ENCODE results near the gene PIF1.

PIF1 gene, protein sequence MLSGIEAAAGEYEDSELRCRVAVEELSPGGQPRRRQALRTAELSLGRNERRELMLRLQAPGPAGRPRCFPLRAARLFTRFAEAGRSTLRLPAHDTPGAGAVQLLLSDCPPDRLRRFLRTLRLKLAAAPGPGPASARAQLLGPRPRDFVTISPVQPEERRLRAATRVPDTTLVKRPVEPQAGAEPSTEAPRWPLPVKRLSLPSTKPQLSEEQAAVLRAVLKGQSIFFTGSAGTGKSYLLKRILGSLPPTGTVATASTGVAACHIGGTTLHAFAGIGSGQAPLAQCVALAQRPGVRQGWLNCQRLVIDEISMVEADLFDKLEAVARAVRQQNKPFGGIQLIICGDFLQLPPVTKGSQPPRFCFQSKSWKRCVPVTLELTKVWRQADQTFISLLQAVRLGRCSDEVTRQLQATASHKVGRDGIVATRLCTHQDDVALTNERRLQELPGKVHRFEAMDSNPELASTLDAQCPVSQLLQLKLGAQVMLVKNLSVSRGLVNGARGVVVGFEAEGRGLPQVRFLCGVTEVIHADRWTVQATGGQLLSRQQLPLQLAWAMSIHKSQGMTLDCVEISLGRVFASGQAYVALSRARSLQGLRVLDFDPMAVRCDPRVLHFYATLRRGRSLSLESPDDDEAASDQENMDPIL

DNA sequence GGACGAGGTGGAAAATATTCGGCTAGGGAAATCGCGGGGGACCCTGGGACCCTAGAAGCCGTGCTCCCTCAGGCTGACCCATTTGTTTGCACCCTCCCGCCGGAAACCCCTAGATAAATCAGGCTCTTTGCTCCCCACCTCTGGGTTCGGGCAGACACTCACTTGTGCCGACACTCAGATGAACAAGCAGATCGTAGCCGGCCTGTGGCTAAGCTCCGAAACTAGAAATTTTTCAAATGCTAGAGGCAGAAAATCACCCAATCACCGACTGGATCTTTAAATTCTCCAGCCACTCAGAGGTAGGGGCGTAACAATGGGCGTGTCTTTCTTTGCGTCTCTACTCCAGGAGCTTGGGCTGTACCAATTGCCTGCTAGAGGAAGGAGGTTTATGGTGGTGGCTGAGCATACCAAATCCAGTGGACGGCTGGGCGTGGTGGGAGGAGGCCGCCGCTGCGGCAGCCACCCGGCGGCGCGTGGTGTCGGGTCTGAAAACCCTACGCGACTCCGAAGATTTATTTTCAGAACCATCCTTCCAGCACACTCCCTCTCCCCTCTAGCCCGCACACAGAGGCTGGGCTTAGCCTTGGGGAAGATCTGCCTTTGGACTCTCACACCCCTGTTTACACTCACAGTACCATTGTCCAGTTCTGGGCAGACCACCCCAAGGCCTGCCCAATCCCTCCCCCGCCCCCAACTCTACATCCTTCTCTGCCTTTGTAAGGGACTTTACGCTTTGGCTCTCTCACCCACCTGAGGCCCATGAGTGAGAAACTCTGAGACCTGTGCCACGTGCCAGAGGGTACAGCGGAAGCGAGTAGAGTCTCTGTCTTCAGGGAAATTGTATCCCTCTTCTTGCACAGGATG is at the start of gene PIF1:
TSS of gene PIF1 (minus strand) at position 217 of the 864 bp plus-strand sequence. CDS start 1,312 bp downstream, outside the sequence.
- ChIA-PET POLR2A (interaction anchor here (0.7 to 1.1 kb wide), 4 partner anchors 10 to 188 kb away, joined by 3 to 6 read pairs (median 5); partner anchors contain the start of gene PLEKHO2), CTCF (interaction anchor here (0.8 to 1.8 kb wide), 4 partner anchors 10 to 95 kb away, joined by 3 to 12 read pairs (median 4); no protein-coding TSS in a partner anchor)
- peak within 1 kb of the TSS; percentile 68 for H3K4me3 ChIP-seq (ENCODE audit: low read depth, low read length)

GRCh38 chr15:64870353-64870752 is 44.9 kb upstream of the PIF1 start:
- H3K4me3 ChIP-seq (ENCODE audit: low read depth, low read length) = no peak overlapping the region
- no peak for TF ChIP-seq CTCF (IDR thresholded peaks at IDR 0.05; ENCODE audit: insufficient read depth, low read length, missing control alignments)
- DNase-seq (ENCODE audit: low read depth, low spot score) = no peak
- CTCF ChIA-PET = no interaction called here
- POLR2A ChIA-PET = interaction anchor here (1.0 kb wide), 1 partner anchor 29 kb away, joined by 4 read pairs; no protein-coding TSS in a partner anchor

More for the DNA sequence above, at the start of gene PIF1:
- TF ChIP-seq CTCF (IDR thresholded peaks at IDR 0.05; ENCODE audit: insufficient read depth, low read length, missing control alignments) = no peak
- peak; percentile 93 for DNase-seq (ENCODE audit: low read depth, low spot score)

DNA sequence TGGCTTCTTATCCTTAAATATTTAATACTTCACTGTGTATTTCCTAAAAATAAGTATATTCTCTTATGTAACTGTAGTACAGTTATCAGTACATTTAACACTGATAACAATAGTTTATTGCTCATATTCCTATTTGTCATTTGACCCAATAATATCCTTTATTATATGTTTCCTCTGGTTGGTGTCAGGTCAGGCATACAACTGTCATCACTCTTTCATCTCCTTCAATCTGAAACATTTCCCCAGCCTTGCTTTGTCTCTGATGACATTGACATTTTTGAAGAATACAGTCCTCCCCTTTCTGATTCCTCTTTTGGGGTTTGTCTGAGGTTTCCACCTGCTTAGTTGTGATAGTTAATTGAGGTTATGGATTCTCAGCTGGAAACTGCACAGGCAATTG is 44.1 kb upstream of the PIF1 start:
- no peak for DNase-seq (ENCODE audit: low read depth, low spot score)
- H3K4me3 ChIP-seq (ENCODE audit: low read depth, low read length) = no peak overlapping the region
- TF ChIP-seq CTCF (IDR thresholded peaks at IDR 0.05; ENCODE audit: insufficient read depth, low read length, missing control alignments) = no peak
- ChIA-PET CTCF (no interaction called here), POLR2A (interaction anchor here (1.0 kb wide), 1 partner anchor 28 kb away, joined by 4 read pairs; no protein-coding TSS in a partner anchor)

GRCh38 chr15:64865998-64866520 is 40.6 kb upstream of the PIF1 start:
- DNase-seq (ENCODE audit: low read depth, low spot score) = peak; percentile 76

More at GRCh38 chr15:64865998-64866520, 40.6 kb upstream of the PIF1 start:
- ChIA-PET POLR2A (interaction anchor here (0.5 to 3.1 kb wide), 6 partner anchors 9 to 165 kb away, joined by 3 to 11 read pairs (median 6); partner anchors contain the start of gene PLEKHO2), CTCF (interaction anchor here (1.1 to 1.7 kb wide), 3 partner anchors 10 to 56 kb away, joined by 3 to 7 read pairs (median 5); no protein-coding TSS in a partner anchor)
- TF ChIP-seq CTCF (IDR thresholded peaks at IDR 0.05; ENCODE audit: insufficient read depth, low read length, missing control alignments) = no peak
- H3K4me3 ChIP-seq (ENCODE audit: low read depth, low read length) = no peak overlapping the region

All from AG04449 (cell line).